Suprapubic skin (tissue), 3 donors: ENCODE results near the gene LRRC1.

ENCODE experiments used
- POLR2A ChIP-seq, 2 donors: fragments of 450-650 bp; IDR thresholded peaks; one replicate each; pipeline ENCODE4 v1.6.1; 2017; ENCODE audit warnings: antibody characterized with exemption in 2 of 2, mild to moderate bottlenecking in 2 of 2, moderate library complexity in 2 of 2
- TF ChIP-seq, protein P1 (sequence below), 2 donors: fragments of 200-600 bp in 1 of 2; fragments of 450-650 bp in 1 of 2; sonication (generic) in 1 of 2; IDR thresholded peaks; one replicate each; pipeline ENCODE4 v1.5.1; 2016 to 2019; ENCODE audit warnings: antibody characterized with exemption in 2 of 2, mild to moderate bottlenecking in 1 of 2, moderate library complexity in 1 of 2

DNA sequence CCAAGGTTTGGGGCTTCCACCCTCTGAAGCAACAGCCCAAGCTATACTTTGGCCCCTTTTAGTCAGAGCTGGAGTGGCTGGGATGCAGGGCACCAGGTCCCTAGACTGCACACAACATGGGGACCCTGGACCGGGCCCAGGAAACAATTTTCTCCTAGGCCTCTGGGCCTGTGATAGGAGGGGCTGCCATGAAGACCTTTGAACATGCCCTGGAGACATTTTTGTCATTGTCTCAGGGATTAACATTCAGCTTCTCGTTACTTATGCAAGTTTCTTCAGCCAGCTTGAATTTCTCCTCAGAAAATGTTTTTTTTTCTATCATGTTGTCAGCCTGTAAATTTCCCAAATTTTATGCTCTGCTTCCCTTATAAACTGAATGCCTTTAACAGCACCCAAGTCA is 82.3 kb downstream of the LRRC1 start:
- TF ChIP-seq, protein P1, sequence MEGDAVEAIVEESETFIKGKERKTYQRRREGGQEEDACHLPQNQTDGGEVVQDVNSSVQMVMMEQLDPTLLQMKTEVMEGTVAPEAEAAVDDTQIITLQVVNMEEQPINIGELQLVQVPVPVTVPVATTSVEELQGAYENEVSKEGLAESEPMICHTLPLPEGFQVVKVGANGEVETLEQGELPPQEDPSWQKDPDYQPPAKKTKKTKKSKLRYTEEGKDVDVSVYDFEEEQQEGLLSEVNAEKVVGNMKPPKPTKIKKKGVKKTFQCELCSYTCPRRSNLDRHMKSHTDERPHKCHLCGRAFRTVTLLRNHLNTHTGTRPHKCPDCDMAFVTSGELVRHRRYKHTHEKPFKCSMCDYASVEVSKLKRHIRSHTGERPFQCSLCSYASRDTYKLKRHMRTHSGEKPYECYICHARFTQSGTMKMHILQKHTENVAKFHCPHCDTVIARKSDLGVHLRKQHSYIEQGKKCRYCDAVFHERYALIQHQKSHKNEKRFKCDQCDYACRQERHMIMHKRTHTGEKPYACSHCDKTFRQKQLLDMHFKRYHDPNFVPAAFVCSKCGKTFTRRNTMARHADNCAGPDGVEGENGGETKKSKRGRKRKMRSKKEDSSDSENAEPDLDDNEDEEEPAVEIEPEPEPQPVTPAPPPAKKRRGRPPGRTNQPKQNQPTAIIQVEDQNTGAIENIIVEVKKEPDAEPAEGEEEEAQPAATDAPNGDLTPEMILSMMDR (IDR thresholded peaks at IDR 0.05): no peak
- TF ChIP-seq POLR2A (IDR thresholded peaks at IDR 0.05): no peak
